Effector CD8-positive, alpha-beta T cell (primary cell): ENCODE results near the gene OR2T10.
"Not testable (repeated sequence)": the region's sequence is repeated elsewhere in the genome, so short reads cannot be mapped to it uniquely, and the experiment has no call there.

ENCODE experiments used
- DNase-seq: peaks from one replicate; lab custom pipeline; 2025; lab: John Stamatoyannopoulos, UW

The OR2T10 gene

DNA sequence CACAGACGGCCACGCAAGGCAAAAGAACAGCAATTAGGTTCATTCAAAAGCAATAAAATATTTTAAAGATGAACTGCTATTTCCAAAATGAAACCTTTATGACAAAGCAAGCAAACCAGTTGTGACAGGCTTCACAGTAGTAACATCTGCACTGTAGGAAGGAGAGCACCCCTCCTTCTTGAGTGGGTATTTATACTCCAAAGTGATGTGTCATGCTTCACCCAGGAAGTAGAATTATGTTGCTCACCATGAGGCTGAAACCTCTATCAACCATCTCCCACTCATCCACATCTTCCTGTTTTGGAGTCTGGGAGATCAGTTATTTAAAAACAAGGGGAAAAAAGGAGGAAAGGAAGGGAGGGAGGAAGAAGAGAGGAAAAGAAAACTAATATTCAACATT lies 885 bp downstream of the OR2T10 start:
- DNase-seq, result no peak

DNA sequence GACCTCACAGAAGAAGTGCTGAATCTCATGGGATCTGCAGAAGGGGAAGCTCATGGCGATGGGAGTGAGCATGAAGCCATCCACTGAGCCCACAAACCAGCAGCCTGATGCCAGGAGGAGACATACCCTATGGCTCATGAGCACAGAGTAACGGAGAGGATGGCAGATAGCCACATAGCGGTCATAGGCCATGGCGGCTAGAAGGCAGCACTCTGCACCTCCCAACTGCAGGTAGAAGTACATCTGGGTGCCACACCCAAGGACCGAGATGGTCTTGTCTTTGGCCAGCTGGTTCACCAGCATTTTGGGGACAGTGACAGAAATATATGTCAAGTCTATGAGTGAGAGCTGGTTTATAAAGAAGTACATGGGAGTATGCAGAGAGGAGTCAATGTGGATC lies 4.3 kb downstream of the OR2T10 start:
- DNase-seq, result no peak

DNA sequence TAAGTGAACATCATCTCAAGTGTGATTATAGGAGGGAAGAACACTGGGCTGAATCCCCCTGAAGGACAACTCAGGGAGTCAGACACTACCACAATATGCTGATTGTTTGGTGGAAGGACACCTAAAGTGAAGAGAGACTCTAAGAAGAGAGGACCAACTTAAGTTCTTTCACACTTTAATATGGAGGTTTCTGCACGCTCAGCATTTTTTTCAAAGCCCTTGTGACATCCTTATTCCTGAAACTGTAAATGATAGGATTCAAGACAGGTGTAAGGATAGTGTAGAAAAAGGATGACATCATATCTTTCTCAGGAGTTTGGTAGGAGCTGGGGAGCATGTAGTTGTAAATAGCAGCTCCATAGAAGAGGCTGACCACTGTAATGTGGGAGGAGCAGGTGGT lies 4.8 kb downstream of the OR2T10 start:
- DNase-seq, result no peak

DNA sequence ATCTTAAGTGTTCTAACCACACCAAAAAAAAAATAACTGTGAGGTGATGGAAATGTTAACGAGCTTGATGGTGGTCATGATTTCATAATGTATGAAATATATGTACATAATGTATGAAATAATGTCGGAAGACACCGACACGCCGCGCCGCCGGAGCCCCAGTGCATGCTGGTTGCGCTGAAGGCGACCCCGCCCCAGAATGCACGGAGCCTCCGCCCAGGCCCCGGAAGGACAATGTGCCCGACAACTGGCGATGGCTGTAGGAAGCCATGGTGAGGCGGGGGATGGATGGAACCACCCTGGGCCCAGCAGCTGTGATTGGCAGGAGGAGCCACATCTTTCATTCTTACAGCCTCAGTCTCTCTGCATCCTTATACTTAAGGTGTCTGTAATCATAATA lies 7.4 kb downstream of the OR2T10 start:
- no peak for DNase-seq

DNA sequence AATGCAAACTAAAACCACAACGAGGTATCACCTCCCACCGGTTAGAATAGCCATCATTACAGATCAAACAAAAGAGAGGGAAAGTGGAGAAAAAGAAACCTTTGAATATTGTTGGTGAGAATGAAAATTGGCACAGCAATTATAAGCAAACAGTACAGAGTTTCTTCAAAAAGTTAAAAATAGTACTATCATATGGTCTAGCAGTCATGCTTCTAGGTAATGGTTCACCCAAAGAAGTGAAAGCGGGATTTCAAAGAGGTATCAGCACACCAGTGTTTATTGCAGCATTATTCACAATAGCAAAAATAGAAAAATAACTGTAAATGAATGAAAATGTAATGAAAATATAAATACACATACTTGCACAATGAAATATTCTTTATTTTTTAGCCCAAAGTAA lies 8.2 kb downstream of the OR2T10 start:
- no peak for DNase-seq

DNA sequence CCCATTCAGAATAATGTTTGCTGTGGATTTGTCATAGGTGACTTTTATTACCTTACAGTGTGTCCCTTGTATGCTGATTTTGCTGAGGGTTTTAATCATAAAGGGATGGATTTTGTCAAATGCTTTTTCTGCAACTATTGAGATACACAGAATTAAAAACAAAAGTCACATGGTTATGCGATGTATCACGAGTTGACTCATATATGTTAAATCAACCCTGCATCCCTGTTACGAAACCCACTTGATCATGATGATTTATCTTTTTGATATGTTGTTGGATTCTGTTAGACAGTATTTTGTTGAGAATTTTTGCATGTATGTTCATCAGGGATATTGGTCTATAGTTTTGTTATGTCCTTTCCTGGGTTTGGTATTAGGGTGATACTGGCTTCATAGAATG lies 12.2 kb downstream of the OR2T10 start:
- DNase-seq, result no peak

DNA sequence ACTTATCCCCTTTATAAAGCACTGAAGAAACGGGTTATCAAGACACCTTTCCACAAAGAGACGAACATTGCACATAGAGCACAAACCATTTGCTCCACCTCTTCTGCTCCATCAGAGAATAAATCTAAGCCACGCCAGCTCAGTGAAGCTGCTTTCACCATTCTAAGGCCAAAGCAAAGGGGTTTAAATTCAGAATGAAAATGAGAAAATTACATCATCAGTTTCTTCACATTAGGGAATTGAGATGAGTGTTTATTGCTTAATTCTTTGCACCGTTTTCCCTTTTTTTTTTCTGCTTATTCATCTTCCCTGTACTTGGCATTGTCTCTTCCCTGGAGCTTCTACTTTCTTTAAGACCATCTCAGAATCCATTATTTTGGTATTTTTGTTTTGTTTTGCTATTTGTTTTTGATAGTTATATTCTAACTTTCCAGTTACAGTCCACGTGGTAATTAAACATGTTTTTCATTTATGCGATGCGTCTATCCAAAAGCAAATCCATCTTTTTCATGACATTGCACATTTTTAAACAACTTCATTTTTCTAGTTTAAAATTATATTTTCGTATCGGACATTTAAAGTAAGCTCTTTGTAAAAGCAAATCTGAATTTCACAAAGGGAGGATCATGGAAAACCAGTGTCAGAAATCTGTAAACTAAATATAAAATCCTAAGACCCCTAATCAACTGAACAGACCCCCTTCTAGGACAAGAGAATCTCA lies 21.1 kb downstream of the OR2T10 start:
- DNase-seq, result no peak

DNA sequence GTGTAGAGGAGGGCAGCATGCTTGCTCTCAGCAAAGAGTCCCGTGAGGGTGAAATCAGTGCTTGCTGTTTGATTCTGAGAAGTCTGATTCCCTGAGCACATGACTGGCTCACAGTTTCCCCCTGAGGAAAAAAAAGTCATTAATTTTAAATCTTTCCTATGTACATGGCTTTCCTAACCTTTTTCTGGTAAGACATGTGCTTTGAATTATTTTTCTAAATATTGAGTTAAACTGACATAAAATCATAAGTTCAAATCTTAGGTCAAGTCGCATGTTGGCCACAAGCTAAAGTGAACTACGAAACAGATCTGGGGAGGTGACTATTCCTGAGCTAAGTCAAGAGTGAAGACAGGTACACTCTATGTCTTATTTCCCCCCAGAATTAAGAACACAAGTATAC lies 22.8 kb downstream of the OR2T10 start, which contains the start of gene OR2T34:
Gene OR2T34, minus strand, starts transcription at position 101 of the 400 bp plus-strand sequence. Its CDS starts 0 bp downstream, at position 101.
- DNase-seq, result not testable (repeated sequence)

DNA sequence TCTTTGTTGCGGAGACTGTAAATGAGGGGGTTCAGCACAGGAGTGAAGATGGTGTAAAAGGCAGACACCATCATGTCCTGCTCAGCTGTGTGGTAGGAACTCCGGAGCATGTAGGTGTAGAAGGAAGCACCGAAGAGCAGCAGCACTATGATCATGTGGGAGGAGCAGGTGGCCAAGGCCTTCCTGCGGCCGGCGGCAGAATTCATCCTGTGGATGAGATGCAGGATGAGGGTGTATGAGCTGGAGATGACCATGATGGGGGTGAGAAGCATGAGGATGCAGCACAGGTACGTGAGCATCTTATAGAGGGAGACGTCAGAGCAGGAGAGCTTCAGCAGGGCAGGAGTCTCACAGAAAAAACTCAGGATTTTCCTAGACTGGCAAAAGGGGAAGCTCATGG lies 23.6 kb downstream of the OR2T10 start:
- DNase-seq, result not testable (repeated sequence)

DNA sequence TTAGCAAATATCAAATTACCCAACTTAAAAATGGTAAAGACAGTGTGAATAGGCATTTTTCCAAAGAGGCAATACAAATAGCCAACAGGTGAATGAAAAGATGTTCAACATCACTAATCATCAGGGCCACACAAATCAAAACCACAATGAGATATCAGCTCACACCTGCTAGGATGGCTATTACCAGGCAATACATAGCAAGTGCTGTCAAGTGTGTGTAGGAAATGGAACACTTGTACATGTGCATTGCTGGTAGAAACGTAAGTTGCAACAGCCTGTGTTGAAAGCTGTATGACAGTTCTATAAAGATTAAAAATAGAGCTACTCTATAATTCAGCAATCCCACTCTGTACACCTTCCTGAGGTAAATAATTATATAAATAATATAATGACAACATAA lies 25.5 kb downstream of the OR2T10 start:
- not testable (repeated sequence) for DNase-seq

DNA sequence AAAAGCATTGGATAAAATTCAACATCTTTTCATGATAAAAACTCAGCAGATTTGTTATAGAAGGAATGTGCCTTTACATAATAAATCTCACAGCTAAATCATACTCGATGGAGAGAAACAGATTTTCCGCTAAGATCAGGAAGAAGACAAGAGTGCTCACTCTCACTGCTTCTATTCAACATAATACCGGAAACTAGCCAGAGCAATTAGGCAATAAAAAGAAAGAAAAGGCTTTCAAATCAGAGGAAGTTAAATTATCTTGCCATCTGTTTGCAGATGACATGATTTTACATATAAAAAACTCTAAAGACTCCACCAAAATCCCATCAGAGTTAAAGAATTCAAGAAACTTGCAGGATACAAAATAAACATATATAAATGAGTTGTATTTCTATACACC lies 26.7 kb downstream of the OR2T10 start:
- not testable (repeated sequence) for DNase-seq

DNA sequence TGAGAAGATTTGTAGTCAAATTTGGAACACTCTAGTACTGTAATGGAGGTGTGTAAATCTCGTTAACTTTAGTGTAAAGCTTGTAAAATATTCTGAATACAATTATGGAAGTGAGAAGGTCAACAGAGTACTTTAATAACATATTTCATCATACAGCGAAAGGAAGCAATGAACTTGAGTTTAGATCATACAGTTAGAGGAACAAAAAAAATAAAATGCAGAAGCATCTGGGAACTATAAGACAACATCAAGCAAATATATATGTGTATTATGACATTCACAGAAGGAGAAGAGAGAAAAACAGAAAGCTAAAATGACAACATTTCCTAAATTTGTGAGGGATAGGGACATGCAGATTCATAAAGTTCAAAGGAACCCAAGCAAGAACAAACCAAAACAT lies 28.5 kb downstream of the OR2T10 start:
- not testable (repeated sequence) for DNase-seq

DNA sequence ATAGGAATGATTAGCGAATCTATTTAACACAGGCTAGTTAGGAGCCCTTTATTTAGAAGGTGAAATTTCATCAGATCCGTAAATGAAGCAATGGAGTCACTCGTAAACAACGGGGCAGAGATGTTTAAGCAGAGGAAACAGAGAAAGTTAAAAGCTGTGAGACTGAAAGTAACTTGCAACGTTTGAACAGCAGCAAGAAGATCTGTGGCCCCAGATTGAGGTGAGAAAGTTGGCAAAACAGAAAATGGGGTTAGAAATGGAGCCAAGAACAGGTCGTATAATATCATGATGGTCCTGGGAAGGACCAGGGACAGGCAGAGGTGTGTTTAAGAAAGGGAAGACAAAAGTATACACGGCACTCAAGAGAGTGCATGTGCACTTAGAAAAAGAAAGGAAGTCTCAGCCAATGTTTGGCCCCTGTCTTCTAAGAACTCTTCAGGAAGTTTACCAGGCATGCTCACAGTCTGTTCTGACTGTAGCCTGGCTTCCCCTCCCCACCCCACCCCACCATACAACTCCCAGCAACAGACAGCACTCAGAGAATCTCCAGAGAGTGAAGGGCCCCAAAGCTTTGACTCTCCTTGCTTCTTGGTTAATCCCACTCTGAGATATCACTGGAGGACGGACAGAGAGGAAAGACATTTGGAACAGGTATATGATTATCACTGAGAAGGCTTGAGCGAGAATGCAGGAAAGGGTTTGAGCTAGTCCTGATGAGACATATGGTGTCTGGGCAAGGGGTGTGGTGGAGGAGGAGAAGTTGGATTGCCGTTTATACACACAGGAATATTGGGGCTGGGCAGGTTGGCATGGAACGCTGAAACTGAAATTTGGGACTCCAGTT lies 31.7 kb downstream of the OR2T10 start:
- not testable (repeated sequence) for DNase-seq

DNA sequence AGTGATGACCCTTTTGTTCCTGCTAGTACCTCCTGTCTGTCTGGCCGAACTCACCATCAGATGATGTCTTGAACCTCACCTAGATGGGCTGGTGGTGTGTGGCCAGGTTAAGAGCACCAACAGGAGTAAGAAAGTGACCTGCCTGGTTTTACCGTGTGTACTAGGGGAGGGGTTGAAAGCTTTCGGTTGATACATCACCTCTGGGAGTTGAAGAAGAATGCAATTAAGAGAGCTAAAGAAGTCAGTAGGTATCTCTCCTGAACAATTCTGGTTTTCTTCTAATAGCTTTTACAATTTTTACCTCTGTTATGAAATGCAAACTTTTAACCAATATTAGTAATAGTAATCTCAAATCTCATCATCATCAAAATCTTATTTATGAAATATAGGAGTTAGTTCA lies 34.8 kb downstream of the OR2T10 start, which contains the start of gene OR2T29:
Gene OR2T29, minus strand, starts transcription at position 101 of the 400 bp plus-strand sequence. CDS start 3,281 bp downstream, outside the sequence.
- not testable (repeated sequence) for DNase-seq

DNA sequence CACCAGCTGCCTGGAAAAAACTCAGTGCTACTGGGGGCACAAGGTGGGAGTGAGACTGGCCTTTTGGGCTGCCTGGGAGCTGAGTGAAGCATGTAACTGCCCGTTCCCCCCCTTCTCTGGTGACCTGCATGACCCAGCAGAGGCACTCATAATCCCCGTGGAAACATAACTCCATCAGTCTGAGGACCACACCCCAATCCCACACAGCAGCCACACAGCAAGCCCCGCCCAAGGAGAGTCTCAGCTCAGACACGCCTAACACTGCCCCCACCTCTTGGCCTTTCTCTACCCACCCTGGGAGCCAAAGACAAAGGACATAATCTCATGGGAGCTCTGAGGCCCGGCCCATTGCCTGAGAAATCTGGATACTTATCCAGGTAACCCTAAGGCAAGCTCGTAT lies 46.5 kb downstream of the OR2T10 start:
- not testable (repeated sequence) for DNase-seq

DNA sequence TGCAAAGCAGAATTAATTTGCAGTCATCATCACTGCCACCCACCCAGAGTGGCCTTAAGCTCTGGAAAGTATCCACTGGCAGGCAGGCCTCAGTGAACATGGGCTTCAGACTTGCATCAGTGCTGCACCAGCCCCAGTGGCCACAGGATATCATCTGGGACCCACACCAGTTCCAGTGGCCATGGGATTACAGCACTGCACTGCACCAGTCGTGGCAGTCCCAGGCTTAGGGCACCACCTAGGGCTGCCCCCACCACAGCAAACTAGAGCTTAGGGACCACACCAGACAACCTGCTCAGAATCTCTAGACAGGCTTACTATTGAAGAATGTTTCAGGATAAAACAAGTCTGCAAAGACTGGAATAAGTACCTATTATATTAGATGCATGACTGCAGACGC lies 50.1 kb downstream of the OR2T10 start:
- DNase-seq, result not testable (repeated sequence)
